Gastroesophageal sphincter (tissue), 4 donors: ENCODE results near the gene UTP14A. TPM values are rescaled to one million over a fixed set of nuclear protein-coding genes. Genes with fewer than 3 reads are reported as not detected.

ENCODE experiments used
- ATAC-seq: fragments of 150-250 bp; one replicate; pipeline ENCODE4 v1.9.1; 2016; ENCODE audit warnings: mild to moderate bottlenecking, moderate library complexity
- H3K27ac ChIP-seq, 4 donors: fragments of 200-600 bp; sonication (generic) in 3 of 4; 1 replicate in 3 of 4; 2 replicates in 1 of 4; pipeline ENCODE4 v1.5.1; 2016 to 2019
- H3K27me3 ChIP-seq: fragments of 200-600 bp; sonication (generic); one replicate; pipeline ENCODE4 v1.5.1; 2019
- H3K36me3 ChIP-seq, 2 donors: fragments of 200-600 bp; sonication (generic); one replicate each; pipeline ENCODE4 v1.5.1; 2019; ENCODE audit warnings: control low read depth in 1 of 2
- H3K4me1 ChIP-seq, 3 donors: fragments of 200-600 bp; sonication (generic); 1 replicate in 2 of 3; 2 replicates in 1 of 3; pipeline ENCODE4 v1.5.1; 2016 to 2019; ENCODE audit warnings: control low read depth in 2 of 3
- H3K4me3 ChIP-seq, 2 donors: fragments of 200-600 bp; sonication (generic); one replicate each; pipeline ENCODE4 v1.5.1; 2019; ENCODE audit warnings: mild to moderate bottlenecking in 1 of 2, moderate library complexity in 1 of 2
- H3K9me3 ChIP-seq, 3 donors: fragments of 200-600 bp; sonication (generic); one replicate each; pipeline ENCODE4 v1.5.1; 2017 to 2019; ENCODE audit warnings: control low read depth in 2 of 3
- EP300 ChIP-seq: sonication (generic); formaldehyde crosslinking; IDR thresholded peaks from one replicate; pipeline ENCODE4 v1.6.1; 2017; ENCODE audit warnings: antibody characterized with exemption, mild to moderate bottlenecking
- POLR2A ChIP-seq, 2 donors: fragments of 450-650 bp; IDR thresholded peaks; one replicate each; pipeline ENCODE4 v1.6.1; 2017; ENCODE audit warnings: antibody characterized with exemption in 2 of 2, mild to moderate bottlenecking in 2 of 2, moderate library complexity in 1 of 2
- POLR2AphosphoS5 ChIP-seq: sonication (generic); formaldehyde crosslinking; IDR thresholded peaks from one replicate; pipeline ENCODE4 v1.6.1; 2017; ENCODE audit warnings: antibody characterized with exemption
- WGBS, 2 donors: methylation state at CpG; one replicate each; pipeline ENCODE4 v1.1.5; 2018; ENCODE audit warnings: low coverage in 1 of 2; 5-methylcytosine and 5-hydroxymethylcytosine counted together
- total RNA-seq, 4 donors: library from RNA; depleted of rRNA; stranded (reverse); fragments of >200 nt; gene quantifications; one replicate each; pipeline ENCODE4 v1.1.0, GENCODE V29; 2016
- TF ChIP-seq, protein P1 (sequence below), 4 experiments: fragments of 200-600 bp in 2 of 4; fragments of 450-650 bp in 2 of 4; sonication (generic) in 1 of 4; IDR thresholded peaks; one replicate each; pipeline ENCODE4 v1.5.1; 2017 to 2019; ENCODE audit warnings: antibody characterized with exemption in 4 of 4, mild to moderate bottlenecking in 2 of 4, moderate library complexity in 2 of 4

UTP14A gene
- total RNA-seq, 4 donors from 2014 or later = 12.5 to 17.6 (median 15.9) TPM

DNA sequence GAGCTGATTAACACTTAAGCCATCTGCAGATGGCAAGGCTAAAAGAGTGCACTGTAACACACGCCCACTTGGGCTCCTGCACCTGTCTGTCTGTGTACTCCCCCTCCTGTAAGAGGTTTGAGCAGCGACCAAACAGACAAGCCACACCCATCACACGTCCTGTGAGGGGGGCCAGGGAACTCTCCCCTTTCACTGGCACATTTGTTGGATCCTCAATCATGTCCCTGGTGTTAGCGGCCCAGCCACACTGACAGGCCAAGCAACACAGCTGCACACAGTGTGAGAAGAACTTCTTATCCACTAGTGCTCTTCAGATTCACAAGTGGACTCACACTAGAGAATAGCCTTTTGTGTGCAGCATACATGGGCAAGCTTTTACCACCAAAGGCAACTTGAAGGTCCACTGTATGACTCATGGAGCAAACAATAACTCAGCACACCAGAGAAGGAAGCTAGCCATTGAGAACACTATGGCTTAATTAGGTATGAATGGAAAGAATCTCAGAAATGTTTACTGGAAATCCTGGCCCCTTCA is 29.1 kb upstream of the UTP14A start:
- Histone ChIP-seq H3K36me3 (no peaks in the 10 kb centered on the region), H3K4me1 (no peaks in the 10 kb centered on the region), H3K4me3 (no peak overlapping the region), H3K27me3 (no peaks in the 10 kb centered on the region), H3K9me3 (no peaks in the 10 kb centered on the region), H3K27ac (no peak overlapping the region)
- WGBS, 2 donors = 100% methylated on average over 1 of the region's 4 CpGs; no CpG with 5 or more reads in 1 of the 2 donors
- TF ChIP-seq EP300 (no peak), POLR2AphosphoS5 (no peak), POLR2A (IDR thresholded peaks at IDR 0.05) (no peak)
- TF ChIP-seq, protein P1, sequence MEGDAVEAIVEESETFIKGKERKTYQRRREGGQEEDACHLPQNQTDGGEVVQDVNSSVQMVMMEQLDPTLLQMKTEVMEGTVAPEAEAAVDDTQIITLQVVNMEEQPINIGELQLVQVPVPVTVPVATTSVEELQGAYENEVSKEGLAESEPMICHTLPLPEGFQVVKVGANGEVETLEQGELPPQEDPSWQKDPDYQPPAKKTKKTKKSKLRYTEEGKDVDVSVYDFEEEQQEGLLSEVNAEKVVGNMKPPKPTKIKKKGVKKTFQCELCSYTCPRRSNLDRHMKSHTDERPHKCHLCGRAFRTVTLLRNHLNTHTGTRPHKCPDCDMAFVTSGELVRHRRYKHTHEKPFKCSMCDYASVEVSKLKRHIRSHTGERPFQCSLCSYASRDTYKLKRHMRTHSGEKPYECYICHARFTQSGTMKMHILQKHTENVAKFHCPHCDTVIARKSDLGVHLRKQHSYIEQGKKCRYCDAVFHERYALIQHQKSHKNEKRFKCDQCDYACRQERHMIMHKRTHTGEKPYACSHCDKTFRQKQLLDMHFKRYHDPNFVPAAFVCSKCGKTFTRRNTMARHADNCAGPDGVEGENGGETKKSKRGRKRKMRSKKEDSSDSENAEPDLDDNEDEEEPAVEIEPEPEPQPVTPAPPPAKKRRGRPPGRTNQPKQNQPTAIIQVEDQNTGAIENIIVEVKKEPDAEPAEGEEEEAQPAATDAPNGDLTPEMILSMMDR (IDR thresholded peaks at IDR 0.05) = no peak
- no peak for ATAC-seq

DNA sequence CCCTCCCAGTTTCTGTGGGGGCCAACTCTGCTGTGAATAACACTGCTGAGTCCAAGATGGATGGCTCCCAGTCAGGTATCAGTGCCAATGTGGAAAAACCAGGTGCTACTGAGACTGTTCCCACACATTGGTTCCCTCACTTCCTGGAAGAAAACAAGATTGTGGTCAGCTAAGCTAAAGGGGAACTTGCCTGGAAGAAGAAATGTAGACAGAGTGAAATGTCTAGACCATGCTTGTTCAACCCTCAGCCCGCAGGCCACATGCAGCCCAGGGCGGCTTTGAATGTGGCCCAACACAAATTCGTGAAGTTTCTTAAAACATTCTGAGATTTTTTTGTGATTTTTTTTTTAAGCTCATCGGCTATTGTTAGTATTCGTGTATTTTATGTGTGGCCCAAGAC is 28.6 kb upstream of the UTP14A start:
- Histone ChIP-seq H3K27me3 (no peaks in the 10 kb centered on the region), H3K36me3 (no peaks in the 10 kb centered on the region), H3K9me3 (no peaks in the 10 kb centered on the region), H3K27ac (no peak overlapping the region), H3K4me1 (no peaks in the 10 kb centered on the region), H3K4me3 (no peak overlapping the region)
- 83 to 89% methylated on average over 4 to 5 of the region's 5 CpGs for WGBS, 2 donors
- no peak for ATAC-seq
- TF ChIP-seq, protein P1 (IDR thresholded peaks at IDR 0.05) = no peak
- no peak for TF ChIP-seq POLR2A (IDR thresholded peaks at IDR 0.05)
- TF ChIP-seq EP300 = no peak
- no peak for TF ChIP-seq POLR2AphosphoS5

DNA sequence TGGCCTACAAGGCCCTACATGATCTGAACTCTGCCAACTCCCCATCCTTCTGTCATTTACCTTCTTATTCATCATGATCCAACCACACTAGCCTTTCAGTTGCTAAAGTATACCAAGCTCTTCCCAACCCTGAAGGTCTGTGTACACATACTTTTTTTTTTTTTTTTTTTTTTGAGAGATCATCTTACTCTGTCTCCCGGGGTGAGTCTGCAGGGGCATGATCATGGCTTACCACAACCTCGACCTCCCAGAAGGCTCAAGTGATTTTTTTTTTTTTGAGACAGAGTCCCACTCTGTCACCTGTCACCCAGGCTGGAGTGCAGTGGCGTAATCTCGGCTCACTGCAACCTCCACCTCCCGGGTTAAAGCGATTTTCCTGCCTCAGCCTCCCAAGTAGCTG is 5.9 kb upstream of the UTP14A start:
- no peak overlapping the region for H3K4me3 ChIP-seq
- no peaks in the 10 kb centered on the region for H3K27me3 ChIP-seq
- no peaks in the 10 kb centered on the region for H3K4me1 ChIP-seq
- no peaks in the 10 kb centered on the region for H3K36me3 ChIP-seq
- no peak overlapping the region for H3K27ac ChIP-seq
- WGBS, 2 donors = 84% methylated on average over 4 of the region's 6 CpGs; no CpG with 5 or more reads in 1 of the 2 donors
- ATAC-seq = no peak
- H3K9me3 ChIP-seq = no peaks in the 10 kb centered on the region
- TF ChIP-seq EP300 (no peak), POLR2A (IDR thresholded peaks at IDR 0.05) (no peak), POLR2AphosphoS5 (no peak)
- TF ChIP-seq, protein P1 (IDR thresholded peaks at IDR 0.05) = no peak

DNA sequence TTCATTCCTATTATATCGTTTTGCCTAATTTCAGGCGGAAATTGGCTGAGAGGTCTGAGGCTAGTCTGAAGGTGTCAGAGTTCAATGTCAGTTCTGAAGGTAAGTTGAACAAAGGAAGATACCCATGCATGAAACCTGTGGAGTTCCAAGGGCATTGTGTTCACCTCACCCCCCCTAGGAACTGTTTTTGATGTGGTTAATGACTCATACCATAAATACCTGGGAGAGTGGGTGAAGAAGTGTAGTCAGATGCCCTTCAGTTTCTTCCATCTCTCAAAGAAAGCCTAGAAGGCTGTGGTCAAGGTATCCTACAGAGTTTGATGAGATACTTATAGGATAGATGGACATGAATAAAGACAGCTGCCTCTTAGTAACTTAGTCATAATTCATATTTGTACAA is 2.7 kb downstream of the UTP14A start:
- Histone ChIP-seq H3K4me1 (peaks cover 0 to 8% (median 3%) of the 10 kb centered on the region in 3 donors), H3K4me3 (no peak overlapping the region), H3K36me3 (peaks cover 0 to 53% of the 10 kb centered on the region in 2 donors), H3K9me3 (no peaks in the 10 kb centered on the region), H3K27me3 (no peaks in the 10 kb centered on the region), H3K27ac (no peak overlapping the region)
- 100% methylated on average over 1 of the region's 2 CpGs; no CpG with 5 or more reads in 1 of the 2 donors for WGBS, 2 donors
- TF ChIP-seq POLR2A (IDR thresholded peaks at IDR 0.05) = no peak
- no peak for TF ChIP-seq POLR2AphosphoS5
- TF ChIP-seq, protein P1 (IDR thresholded peaks at IDR 0.05) = no peak
- no peak for TF ChIP-seq EP300
- ATAC-seq = no peak

DNA sequence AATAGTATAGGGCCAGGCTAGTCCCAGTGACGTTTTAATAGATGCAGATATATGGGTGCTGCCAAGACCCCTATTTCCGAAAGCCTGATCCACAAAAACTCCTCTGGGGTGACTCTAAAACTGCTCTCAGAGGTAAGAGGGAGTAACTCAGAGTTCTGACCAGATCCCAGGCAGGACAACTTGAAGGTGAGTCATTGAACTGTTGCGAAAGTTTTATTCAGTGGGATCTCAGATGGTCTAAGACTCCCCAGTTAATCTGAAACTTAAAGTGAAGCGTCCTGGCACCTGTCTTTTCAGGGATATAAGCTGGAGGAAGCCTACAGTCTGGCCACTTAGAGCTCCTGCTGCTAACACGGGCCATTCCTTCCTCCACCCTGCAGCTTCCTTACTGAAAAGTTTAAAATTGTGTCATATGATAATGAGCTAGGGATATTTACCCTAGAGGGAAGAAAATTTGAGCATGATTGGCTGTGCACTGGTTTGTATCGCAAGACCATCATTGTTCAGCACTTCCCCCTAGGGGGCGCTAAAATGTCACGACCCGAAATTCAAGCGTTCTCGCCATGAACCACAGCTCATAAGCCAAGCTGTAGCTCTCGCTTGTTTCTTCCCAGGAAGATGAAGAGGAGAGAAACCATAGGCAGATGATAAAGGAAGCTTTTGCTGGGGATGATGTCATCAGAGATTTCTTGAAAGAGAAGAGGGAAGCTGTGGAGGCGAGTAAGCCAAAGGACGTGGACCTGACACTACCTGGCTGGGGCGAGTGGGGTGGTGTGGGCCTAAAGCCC is 19.5 kb downstream of the UTP14A start:
- Histone ChIP-seq H3K27ac (no peak overlapping the region), H3K4me3 (no peak overlapping the region), H3K27me3 (no peaks in the 10 kb centered on the region), H3K36me3 (peaks cover 0 to 51% of the 10 kb centered on the region in 2 donors), H3K4me1 (peaks cover 0 to 4% (median 0%) of the 10 kb centered on the region in 3 donors), H3K9me3 (no peaks in the 10 kb centered on the region)
- WGBS, 2 donors = 26 to 81% methylated on average over 4 to 8 of the region's 15 CpGs
- TF ChIP-seq POLR2A (IDR thresholded peaks at IDR 0.05) (no peak), EP300 (no peak), POLR2AphosphoS5 (no peak)
- TF ChIP-seq, protein P1 (IDR thresholded peaks at IDR 0.05) = peak; percentile 48 to 71 (median 64)
- ATAC-seq = peak; percentile 89
